Astrocyte of the spinal cord (primary cell): Measurements from ENCODE around the gene NCKAP5L.

ENCODE experiments used
- DNase-seq: peaks from one replicate; pipeline ENCODE4 v3.0.0; 2011; ENCODE audit warnings: low read depth, low spot score
- H3K4me3 ChIP-seq: 2 replicates; pipeline ENCODE4 v1.5.1; 2011; ENCODE audit warnings: low read depth, mild to moderate bottlenecking, low read length, moderate library complexity
- in situ Hi-C: cut with HindIII; loops from 2 replicates; pipeline ENCODE4 v1.10.0; 2017; ENCODE audit warnings: low sequenced_read_pairs
- TF ChIP-seq, protein P1 (sequence below): IDR thresholded peaks from 2 replicates; pipeline ENCODE4 v1.5.1; 2012; ENCODE audit warnings: low read depth, mild to moderate bottlenecking, low read length, inconsistent platforms

The NCKAP5L gene

DNA sequence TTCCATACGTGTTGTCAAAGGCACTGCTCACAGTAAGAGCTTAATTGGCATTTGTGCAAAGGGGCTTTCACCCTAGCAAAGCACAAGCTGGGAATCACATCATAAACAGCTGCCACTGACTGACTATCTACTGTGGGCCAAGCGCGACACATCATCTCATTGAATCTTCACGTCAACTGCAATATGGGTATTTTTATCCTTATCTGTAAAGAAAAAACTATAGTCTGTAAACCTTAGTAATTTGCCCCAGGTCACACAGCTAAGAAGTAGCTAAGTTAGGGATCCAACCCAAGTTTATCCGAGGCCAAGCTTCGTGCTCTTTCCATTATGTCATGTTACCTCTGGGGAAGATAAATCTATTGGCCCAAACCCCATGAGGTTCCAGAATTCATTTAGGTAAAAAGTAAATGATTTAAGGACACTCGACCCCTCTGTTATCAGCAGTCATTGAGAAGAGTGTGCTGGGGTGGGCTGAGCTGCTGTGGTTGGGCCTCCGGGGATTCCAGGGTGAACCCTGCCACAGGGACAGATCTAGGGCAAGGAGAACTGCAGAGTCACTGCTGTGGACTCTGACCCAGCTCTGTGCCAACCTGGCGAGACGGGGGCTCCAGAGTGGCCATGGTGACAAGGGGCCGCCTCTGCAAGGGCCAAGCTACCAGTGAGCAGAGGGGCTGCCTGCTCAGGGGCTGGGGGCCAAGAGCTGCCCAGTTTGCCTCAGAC lies 27.6 kb downstream of the NCKAP5L start:
- TF ChIP-seq, protein P1, sequence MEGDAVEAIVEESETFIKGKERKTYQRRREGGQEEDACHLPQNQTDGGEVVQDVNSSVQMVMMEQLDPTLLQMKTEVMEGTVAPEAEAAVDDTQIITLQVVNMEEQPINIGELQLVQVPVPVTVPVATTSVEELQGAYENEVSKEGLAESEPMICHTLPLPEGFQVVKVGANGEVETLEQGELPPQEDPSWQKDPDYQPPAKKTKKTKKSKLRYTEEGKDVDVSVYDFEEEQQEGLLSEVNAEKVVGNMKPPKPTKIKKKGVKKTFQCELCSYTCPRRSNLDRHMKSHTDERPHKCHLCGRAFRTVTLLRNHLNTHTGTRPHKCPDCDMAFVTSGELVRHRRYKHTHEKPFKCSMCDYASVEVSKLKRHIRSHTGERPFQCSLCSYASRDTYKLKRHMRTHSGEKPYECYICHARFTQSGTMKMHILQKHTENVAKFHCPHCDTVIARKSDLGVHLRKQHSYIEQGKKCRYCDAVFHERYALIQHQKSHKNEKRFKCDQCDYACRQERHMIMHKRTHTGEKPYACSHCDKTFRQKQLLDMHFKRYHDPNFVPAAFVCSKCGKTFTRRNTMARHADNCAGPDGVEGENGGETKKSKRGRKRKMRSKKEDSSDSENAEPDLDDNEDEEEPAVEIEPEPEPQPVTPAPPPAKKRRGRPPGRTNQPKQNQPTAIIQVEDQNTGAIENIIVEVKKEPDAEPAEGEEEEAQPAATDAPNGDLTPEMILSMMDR = no peak
- in situ Hi-C loops = no loop called here
- DNase-seq = no peak
- no peak overlapping the region for H3K4me3 ChIP-seq

DNA sequence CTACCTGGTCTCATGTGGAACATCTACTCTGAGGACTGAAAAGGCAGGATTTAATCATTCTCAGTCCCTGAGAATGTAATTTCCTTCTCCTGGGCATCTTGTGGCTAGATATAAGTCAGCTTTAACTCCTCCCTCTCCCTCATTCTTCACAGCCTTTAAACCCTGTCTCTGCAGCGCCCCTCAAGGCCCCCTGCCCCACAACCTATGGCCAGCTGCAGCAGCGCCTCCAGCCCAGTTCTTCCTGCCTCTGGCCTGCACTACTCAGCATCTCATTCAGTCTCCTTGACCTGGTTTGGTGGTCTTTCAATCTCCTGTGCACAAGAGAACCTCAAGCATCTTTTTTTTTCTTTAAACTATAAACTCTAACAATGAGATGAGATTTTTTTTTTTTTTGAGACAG lies 29.3 kb downstream of the NCKAP5L start:
- no peak for DNase-seq
- TF ChIP-seq, protein P1 = no peak
- in situ Hi-C loops = no loop called here
- H3K4me3 ChIP-seq = no peak overlapping the region

DNA sequence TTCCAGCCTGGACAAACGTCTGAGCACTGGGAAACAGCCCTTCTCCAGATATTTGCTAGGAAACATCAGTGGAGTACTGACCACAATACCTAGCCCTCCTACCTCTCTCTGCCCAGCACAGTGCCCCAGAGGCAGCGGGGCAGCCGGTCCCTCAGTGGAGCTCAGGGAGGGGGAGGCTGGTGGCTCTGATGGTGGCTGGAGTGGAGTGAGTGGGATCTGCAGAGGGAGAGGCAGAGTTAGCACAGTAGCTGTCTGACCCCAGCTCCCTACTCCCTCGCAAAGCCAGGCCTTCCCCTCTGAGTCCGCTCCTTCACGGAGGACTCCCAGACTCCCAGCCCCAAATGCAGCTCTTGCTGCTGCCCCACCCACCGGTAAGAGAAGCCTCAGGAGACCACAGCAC lies 30.0 kb downstream of the NCKAP5L start:
- no peak overlapping the region for H3K4me3 ChIP-seq
- in situ Hi-C loops = no loop called here
- TF ChIP-seq, protein P1 = no peak
- no peak for DNase-seq

DNA sequence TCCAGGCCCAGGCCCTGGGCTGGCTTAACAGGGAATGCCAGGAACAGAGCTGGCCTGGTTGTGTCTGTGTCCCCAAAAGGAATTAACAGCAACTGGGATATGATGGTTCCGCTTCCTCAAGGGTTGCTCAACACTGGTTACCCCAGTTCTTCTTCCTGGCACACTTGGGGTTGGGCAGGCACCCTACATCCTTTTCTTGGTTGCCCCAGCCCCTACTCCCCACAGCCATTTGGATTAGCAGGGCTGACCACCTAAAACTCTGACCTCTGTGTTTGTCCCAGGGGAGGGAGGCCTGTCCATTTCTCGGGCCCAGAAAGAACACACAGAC lies 30.8 kb downstream of the NCKAP5L start:
- H3K4me3 ChIP-seq = no peak overlapping the region
- TF ChIP-seq, protein P1 = no peak
- in situ Hi-C loops = no loop called here
- no peak for DNase-seq

DNA sequence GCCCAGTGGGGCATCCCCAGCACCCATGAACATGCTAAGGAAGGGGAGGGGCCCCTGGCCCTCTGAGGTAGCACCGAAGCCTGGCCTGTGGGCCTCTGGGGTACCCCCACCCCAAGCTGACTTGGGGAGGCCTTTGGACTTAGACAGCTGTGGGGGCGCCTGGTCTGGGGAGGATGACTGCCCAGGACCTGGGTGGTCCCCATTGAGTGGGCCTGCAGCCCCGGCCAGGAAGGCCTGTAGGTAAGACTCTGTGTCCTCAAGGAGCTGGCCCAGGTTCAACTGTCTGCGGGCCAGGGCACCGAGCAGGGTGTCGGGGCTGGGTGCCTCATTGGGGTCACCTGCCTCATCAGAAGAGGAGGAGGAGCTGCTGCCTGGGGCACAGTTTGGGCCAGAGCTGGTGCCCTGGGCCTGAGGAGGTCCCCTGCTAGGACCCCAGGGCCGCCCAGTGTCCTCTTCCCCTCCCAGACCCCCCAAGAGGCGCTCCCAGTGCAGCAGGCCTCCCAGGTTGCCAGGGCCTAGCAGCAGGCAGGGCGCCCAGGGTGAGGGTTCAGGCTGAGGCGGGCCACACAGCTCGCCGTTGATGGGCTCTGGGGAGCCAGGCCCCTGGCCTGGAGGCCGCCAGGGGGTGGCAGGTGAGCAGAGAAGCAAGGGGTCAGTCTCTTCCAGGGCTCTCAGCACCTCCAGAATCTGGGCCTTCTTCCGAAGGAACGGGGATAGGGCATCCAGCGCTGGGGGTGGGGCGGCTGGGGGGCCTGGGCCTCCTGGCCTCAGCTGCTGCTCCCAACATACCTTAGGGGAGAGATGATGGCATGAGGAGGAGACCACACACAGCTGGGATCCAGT lies 31.4 kb downstream of the NCKAP5L start:
- TF ChIP-seq, protein P1 = no peak
- in situ Hi-C loops = no loop called here
- no peak for DNase-seq
- no peak overlapping the region for H3K4me3 ChIP-seq

DNA sequence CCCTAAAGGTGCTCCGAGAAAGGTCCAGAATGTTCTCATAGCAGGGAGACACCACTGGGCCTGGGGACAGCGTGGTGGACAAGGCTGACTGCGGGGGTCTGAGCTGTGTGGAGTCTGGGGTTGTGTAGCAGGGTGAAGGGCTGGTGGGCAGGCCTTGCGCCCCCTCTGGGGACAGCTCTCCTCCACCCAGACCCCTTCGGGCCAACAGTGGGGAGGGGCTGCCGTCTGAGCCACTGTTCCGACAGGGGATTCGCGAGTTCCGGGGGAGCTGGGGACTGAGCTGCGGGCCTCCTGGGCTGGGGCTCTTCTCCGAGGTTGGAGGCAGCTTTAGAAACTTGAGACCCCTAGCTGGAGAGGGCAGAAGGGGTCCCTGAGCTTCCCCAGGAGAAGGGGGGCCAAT lies 32.1 kb downstream of the NCKAP5L start:
- no peak for DNase-seq
- in situ Hi-C loops = no loop called here
- H3K4me3 ChIP-seq = no peak overlapping the region
- TF ChIP-seq, protein P1 = no peak
